ENCODE data around the gene AEBP1.
A peak's percentile ranks its signal among the peaks of the same experiment; 100 is the strongest.

AEBP1 gene

DNA sequence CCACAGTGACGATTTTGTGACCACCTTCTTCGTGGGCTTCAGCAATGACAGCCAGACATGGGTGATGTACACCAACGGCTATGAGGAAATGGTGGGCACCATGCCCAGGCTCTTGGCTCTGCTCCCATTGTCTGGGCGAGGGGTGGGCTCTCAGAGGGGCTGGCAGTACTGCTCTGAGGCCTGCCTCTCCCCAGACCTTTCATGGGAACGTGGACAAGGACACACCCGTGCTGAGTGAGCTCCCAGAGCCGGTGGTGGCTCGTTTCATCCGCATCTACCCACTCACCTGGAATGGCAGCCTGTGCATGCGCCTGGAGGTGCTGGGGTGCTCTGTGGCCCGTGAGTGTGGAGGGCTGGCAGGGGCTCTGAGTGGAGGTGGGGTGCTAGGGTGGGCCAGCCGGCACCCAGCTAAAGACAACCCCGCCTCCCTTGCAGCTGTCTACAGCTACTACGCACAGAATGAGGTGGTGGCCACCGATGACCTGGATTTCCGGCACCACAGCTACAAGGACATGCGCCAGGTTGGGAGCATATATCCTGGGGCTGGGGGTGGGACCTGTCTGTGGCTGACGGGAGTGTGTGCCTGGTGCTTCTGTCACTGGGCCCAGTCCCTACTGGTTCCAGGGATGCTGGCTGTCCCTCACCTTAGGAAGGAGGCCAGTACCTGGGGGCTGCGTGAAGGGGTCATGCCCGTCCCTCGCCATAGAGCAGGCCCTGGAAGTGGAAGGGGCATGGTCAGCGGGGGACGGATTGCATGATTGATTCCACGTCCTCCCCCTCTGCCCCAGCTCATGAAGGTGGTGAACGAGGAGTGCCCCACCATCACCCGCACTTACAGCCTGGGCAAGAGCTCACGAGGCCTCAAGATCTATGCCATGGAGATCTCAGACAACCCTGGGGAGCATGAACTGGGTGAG is 6.8 kb downstream of the AEBP1 start:
- H3K27ac Mint-ChIP-seq: no peak overlapping the region
- H3K4me3 Mint-ChIP-seq: no peak overlapping the region
- CTCF ChIA-PET: no interaction called here
- no peak for DNase-seq
- H3K27me3 Mint-ChIP-seq: peaks cover 6% of the 10 kb centered on the region
- no peaks in the 10 kb centered on the region for H3K4me1 Mint-ChIP-seq
- H3K9me3 Mint-ChIP-seq: no peaks in the 10 kb centered on the region
- peaks cover 8% of the 10 kb centered on the region for H3K36me3 Mint-ChIP-seq

DNA sequence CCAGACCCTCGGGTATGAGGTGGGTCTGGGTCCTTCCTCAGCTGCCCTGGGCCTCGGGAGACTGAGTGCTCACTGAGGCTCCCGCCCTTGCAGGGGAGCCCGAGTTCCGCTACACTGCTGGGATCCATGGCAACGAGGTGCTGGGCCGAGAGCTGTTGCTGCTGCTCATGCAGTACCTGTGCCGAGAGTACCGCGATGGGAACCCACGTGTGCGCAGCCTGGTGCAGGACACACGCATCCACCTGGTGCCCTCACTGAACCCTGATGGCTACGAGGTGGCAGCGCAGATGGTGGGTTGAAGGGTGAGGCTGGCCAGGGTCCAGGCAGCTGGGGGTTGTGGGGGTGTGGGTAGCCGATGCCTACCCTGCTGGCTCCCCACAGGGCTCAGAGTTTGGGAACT is 7.6 kb downstream of the AEBP1 start:
- H3K27ac Mint-ChIP-seq: no peak overlapping the region
- H3K27me3 Mint-ChIP-seq: no peaks in the 10 kb centered on the region
- no peaks in the 10 kb centered on the region for H3K4me1 Mint-ChIP-seq
- no peak for DNase-seq
- no peaks in the 10 kb centered on the region for H3K9me3 Mint-ChIP-seq
- H3K36me3 Mint-ChIP-seq: peaks cover 8% of the 10 kb centered on the region
- no peak overlapping the region for H3K4me3 Mint-ChIP-seq
- CTCF ChIA-PET: no interaction called here

GRCh38 chr7:44112231-44112996 is 8.3 kb downstream of the AEBP1 start:
- H3K36me3 Mint-ChIP-seq: peaks cover 11% of the 10 kb centered on the region
- no peak overlapping the region for H3K27ac Mint-ChIP-seq
- no peak for DNase-seq
- no peaks in the 10 kb centered on the region for H3K9me3 Mint-ChIP-seq
- H3K4me1 Mint-ChIP-seq: no peaks in the 10 kb centered on the region
- CTCF ChIA-PET: interaction anchor here (1.0 kb wide), 1 partner anchor 15 kb away, joined by 3 read pairs; no protein-coding TSS in a partner anchor
- H3K4me3 Mint-ChIP-seq: no peak overlapping the region
- no peaks in the 10 kb centered on the region for H3K27me3 Mint-ChIP-seq

DNA sequence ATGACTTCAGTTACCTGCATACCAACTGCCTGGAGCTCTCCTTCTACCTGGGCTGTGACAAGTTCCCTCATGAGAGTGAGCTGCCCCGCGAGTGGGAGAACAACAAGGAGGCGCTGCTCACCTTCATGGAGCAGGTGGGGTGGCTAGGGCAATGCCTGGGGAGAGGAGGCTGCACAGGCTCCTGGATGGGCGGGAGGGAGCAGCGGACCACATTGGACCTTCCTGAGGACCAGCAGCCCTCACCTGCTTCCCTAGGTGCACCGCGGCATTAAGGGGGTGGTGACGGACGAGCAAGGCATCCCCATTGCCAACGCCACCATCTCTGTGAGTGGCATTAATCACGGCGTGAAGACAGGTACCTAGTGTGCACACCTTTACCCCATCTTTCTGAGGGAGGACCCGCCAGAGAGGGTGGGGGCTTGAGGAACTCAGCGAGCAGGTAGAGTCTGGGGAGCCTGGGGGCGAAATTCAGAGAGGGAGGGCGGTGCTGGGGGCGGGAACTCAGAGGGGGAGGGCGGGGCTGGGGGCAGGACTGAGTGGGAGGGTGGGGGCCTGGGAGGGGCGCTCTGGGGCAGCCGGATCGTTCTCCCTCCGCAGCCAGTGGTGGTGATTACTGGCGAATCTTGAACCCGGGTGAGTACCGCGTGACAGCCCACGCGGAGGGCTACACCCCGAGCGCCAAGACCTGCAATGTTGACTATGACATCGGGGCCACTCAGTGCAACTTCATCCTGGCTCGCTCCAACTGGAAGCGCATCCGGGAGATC is 9.0 kb downstream of the AEBP1 start:
- H3K4me1 Mint-ChIP-seq: no peaks in the 10 kb centered on the region
- H3K27me3 Mint-ChIP-seq: no peaks in the 10 kb centered on the region
- no peak overlapping the region for H3K4me3 Mint-ChIP-seq
- no peak overlapping the region for H3K27ac Mint-ChIP-seq
- no peaks in the 10 kb centered on the region for H3K9me3 Mint-ChIP-seq
- H3K36me3 Mint-ChIP-seq: peaks cover 15% of the 10 kb centered on the region
- CTCF ChIA-PET: interaction anchor here (1.0 kb wide), 1 partner anchor 16 kb away, joined by 3 read pairs; no protein-coding TSS in a partner anchor
- DNase-seq: no peak

GRCh38 chr7:44113764-44114354 is 9.7 kb downstream of the AEBP1 start:
- H3K4me1 Mint-ChIP-seq: no peaks in the 10 kb centered on the region
- no peak overlapping the region for H3K27ac Mint-ChIP-seq
- H3K36me3 Mint-ChIP-seq: peaks cover 19% of the 10 kb centered on the region

DNA sequence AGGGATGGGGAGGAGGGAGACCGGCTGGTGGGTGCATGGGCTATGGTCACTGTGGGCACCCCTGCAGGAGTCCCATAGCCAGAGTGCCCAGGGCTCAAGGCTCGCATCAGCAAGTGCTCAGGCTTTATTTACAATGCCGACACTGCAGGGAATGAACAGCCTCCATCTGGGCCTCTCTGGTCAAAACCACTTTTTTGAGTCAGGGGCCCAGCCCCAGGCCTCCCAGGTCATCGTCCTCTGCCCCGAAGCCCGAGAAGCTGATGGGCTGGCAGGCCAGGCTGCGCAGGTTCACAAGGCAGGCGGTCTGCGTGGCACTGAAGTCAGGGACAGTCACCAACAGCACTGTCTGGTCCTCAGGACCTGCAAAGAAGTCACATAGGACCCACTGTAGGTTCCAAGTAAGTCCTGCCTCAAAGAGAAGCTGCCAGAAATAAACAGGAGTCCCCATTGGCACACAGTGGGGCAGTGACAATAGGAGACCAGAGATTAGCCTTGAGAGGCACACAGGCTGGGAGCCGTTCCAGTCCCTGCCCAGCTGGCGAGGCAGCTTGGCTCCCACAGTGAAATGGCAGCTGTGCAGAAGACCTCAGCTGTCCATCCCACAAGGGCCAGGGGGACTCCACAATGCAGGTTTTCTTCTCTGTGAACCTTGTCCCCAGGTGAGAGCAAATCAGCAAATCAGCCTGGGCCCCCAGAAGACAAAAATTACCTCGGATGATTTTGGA is 10.6 kb downstream of the AEBP1 start:
- CTCF ChIA-PET: no interaction called here
- Mint-ChIP-seq H3K9me3 (no peaks in the 10 kb centered on the region), H3K27me3 (no peaks in the 10 kb centered on the region), H3K36me3 (peaks cover 28% of the 10 kb centered on the region), H3K4me1 (peaks cover 5% of the 10 kb centered on the region), H3K27ac (peak overlapping the region; percentile 49), H3K4me3 (no peak overlapping the region)
- no peak for DNase-seq

More at GRCh38 chr7:44113764-44114354, 9.7 kb downstream of the AEBP1 start:
- CTCF ChIA-PET: no interaction called here
- H3K9me3 Mint-ChIP-seq: no peaks in the 10 kb centered on the region
- H3K4me3 Mint-ChIP-seq: no peak overlapping the region
- no peak for DNase-seq
- no peaks in the 10 kb centered on the region for H3K27me3 Mint-ChIP-seq

- Mint-ChIP-seq H3K36me3 (peaks cover 42% of the 10 kb centered on the region), H3K27me3 (no peaks in the 10 kb centered on the region), H3K27ac (no peak overlapping the region), H3K4me1 (peaks cover 17% of the 10 kb centered on the region), H3K4me3 (no peak overlapping the region), H3K9me3 (no peaks in the 10 kb centered on the region)
- DNase-seq: no peak
- CTCF ChIA-PET: no interaction called here
These were observed 12.1 kb downstream of the AEBP1 start for GRCh38 chr7:44116087-44116788.

DNA sequence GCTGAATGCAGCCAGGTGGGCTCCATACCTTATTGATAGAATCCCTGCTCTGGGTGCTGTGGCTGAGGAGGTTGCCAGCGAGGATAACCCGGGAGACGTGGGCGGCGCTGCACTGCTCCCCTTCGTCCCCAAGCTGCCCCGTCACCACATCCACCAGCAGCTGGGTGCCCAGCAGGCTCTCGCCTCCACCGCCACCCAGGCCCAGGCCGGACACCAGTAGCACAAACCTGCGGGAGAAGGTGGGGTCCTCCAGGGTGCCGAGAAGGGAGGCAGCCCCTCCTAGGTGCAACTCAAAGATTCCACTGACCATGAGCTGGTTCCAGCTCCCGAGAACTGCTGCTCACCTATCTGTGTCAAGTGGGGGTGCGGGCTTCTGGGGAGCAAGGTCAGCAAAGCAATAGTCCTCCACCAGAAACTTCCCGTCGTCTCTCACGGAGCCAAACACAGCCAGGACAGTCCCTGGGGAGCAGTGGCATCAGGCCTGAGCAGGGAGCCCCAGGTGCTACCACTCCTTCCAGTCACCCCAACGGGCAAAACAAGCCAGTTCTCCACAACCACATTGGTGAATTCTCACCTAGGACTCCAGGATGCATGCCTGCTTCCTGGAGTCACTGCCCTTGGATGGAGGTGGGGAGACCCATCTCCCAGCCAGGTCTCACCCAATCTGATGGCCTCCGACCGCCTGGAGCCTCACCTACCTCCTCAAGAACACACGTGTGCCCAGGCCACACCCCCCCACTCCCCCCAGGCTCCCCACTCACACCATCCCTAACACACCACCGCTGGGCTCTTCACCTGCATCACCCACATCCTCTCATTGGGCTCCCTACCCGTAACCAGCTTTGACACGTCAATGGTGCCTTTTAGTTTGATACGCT is 12.9 kb downstream of the AEBP1 start:
- Mint-ChIP-seq H3K4me1 (peaks cover 25% of the 10 kb centered on the region), H3K27me3 (no peaks in the 10 kb centered on the region), H3K9me3 (no peaks in the 10 kb centered on the region), H3K27ac (peak overlapping the region; percentile 37), H3K36me3 (peaks cover 42% of the 10 kb centered on the region), H3K4me3 (no peak overlapping the region)
- CTCF ChIA-PET: no interaction called here
- DNase-seq: no peak

DNA sequence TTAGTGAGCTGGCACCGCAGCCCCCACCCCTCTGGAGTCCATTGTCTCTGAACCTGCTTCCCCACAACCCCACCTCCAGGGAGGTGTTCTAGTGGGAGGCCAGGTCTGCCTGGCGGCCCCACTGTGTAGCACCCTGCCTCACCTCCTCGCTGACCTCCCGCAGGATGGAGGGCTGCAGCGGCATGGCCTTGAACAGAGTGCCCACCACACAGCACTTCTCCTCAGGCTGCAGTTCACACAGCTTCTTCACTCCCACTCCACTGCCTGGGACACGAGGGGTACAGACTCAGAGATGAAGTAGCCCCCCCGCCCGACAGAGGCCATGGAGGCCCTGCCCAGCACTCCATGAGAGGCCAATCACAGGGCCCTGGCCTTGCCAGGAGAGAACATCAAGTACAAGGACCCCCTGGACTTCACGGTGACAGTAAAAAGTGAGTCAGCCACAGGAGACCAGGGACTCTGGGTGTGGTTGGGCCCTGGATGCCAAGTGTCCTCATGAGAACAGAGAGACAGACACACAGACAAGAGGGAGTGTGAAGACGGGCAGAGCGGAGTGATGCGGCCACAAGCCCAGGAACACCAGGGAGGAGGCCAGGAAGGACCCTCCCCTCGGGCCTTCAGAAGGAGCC is 13.8 kb downstream of the AEBP1 start:
- Mint-ChIP-seq H3K27me3 (no peaks in the 10 kb centered on the region), H3K4me3 (no peak overlapping the region), H3K4me1 (peaks cover 33% of the 10 kb centered on the region), H3K9me3 (no peaks in the 10 kb centered on the region), H3K27ac (no peak overlapping the region), H3K36me3 (peaks cover 42% of the 10 kb centered on the region)
- CTCF ChIA-PET: no interaction called here
- no peak for DNase-seq

DNA sequence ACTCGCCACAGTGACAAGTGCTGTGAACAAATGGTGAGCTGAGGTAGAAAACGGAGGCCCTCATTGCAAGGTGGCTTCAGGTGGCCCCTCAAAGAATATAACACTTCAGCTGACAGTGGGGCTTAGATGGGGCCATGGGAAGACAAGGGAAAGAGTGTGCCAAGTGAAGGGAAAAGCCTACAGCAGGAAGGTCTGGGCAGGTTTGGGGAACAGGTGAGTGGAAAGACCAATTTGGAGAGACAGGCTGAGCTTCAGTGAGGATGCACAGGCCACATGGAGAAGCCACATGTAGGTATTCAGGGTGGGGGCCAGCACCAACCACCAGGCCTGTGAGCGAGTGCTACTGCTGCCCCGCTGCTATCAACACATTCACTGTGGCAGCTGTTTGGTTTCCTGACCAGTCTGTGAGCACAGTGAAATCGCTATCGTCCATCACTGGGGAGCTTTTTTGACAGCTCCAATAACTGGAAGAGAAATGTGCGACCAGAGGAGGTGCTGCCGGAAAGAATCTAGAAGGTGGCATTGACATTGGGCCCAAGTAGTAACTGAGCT is 15.8 kb downstream of the AEBP1 start:
- Mint-ChIP-seq H3K4me1 (peaks cover 37% of the 10 kb centered on the region), H3K27me3 (peaks cover 7% of the 10 kb centered on the region), H3K36me3 (peaks cover 34% of the 10 kb centered on the region), H3K27ac (peak overlapping the region; percentile 40), H3K4me3 (no peak overlapping the region), H3K9me3 (no peaks in the 10 kb centered on the region)
- no peak for DNase-seq
- CTCF ChIA-PET: no interaction called here

- H3K27me3 Mint-ChIP-seq: peaks cover 7% of the 10 kb centered on the region
- H3K36me3 Mint-ChIP-seq: peaks cover 34% of the 10 kb centered on the region
- no peak overlapping the region for H3K27ac Mint-ChIP-seq
- peaks cover 37% of the 10 kb centered on the region for H3K4me1 Mint-ChIP-seq
- CTCF ChIA-PET: no interaction called here
- DNase-seq: no peak
- no peak overlapping the region for H3K4me3 Mint-ChIP-seq
- no peaks in the 10 kb centered on the region for H3K9me3 Mint-ChIP-seq
These were observed 16.2 kb downstream of the AEBP1 start for GRCh38 chr7:44120395-44120794.

All from activated naive CD4-positive, alpha-beta T cell treated with anti-CD3 and anti-CD28 coated beads, Interleukin-2, amount 10 ng/mL, durations not matched to agents 7 days and 5 days (primary cell).